ENCODE results near the gene EML6. TPM values are rescaled to one million over a fixed set of nuclear protein-coding genes. Genes with fewer than 3 reads are reported as not detected.

EML6 gene
- total and polyA plus RNA-seq, 4 donors = 0.94 to 5.1 (median 2.0) TPM

GRCh38 chr2:54969940-54970338, 246.5 kb downstream of the EML6 start:
- no peak overlapping the region for H3K27ac ChIP-seq (ENCODE audit: low read depth in 1 of 2, low read length in 1 of 2)
- ATAC-seq (ENCODE audit: insufficient read depth, low FRiP score) = no peak
- peaks cover 0 to 12% (median 1%) of the 10 kb centered on the region in 4 donors for H3K36me3 ChIP-seq (ENCODE audit: control insufficient read depth in 4 of 4, insufficient read depth in 4 of 4, low read length in 4 of 4)

GRCh38 chr2:54975175-54975574, 251.7 kb downstream of the EML6 start:
- WGBS, 2 donors = 91 to 96% methylated on average over 2 of the region's 2 CpGs
- Histone ChIP-seq H3K27ac (ENCODE audit: low read depth in 1 of 2, low read length in 1 of 2) (no peak overlapping the region), H3K36me3 (ENCODE audit: control insufficient read depth in 4 of 4, insufficient read depth in 4 of 4, low read length in 4 of 4) (peaks cover 0 to 7% (median 4%) of the 10 kb centered on the region in 4 donors), H3K9me3 (ENCODE audit: control insufficient read depth in 4 of 4, insufficient read depth in 3 of 4, low read length in 3 of 4) (no peaks in the 10 kb centered on the region), H3K9ac (ENCODE audit: insufficient read depth in 1 of 2, low read length in 2 of 2) (no peak overlapping the region), H3K4me1 (ENCODE audit: control insufficient read depth in 5 of 5, insufficient read depth in 5 of 5, low read length in 5 of 5) (peaks cover under 1 to 24% (median 9%) of the 10 kb centered on the region in 5 donors), H3K27me3 (ENCODE audit: control insufficient read depth in 3 of 3, insufficient read depth in 3 of 3, low read length in 2 of 3) (no peaks in the 10 kb centered on the region), H3K4me3 (no peak overlapping the region)
- no peak for TF ChIP-seq CTCF (IDR thresholded peaks at IDR 0.05; ENCODE audit: control extremely low read depth, extremely low read depth)
- DNase-seq (no peak), ATAC-seq (ENCODE audit: insufficient read depth, low FRiP score) (no peak)

More at GRCh38 chr2:54969940-54970338, 246.5 kb downstream of the EML6 start:
- no peak overlapping the region for H3K9ac ChIP-seq (ENCODE audit: insufficient read depth in 1 of 2, low read length in 2 of 2)
- no peaks in the 10 kb centered on the region for H3K9me3 ChIP-seq (ENCODE audit: control insufficient read depth in 4 of 4, insufficient read depth in 3 of 4, low read length in 3 of 4)
- no peak overlapping the region for H3K4me3 ChIP-seq
- peaks cover 0 to 15% (median 7%) of the 10 kb centered on the region in 5 donors for H3K4me1 ChIP-seq (ENCODE audit: control insufficient read depth in 5 of 5, insufficient read depth in 5 of 5, low read length in 5 of 5)
- no peak for TF ChIP-seq CTCF (IDR thresholded peaks at IDR 0.05; ENCODE audit: control extremely low read depth, extremely low read depth)
- WGBS, 2 donors = 65 to 71% methylated on average over 7 of the region's 7 CpGs
- H3K27me3 ChIP-seq (ENCODE audit: control insufficient read depth in 3 of 3, insufficient read depth in 3 of 3, low read length in 2 of 3) = no peaks in the 10 kb centered on the region
- peak in 2 of 3 donors; percentile 24 to 32 for DNase-seq

GRCh38 chr2:54975598-54976492, 252.4 kb downstream of the EML6 start:
- DNase-seq (no peak), ATAC-seq (ENCODE audit: insufficient read depth, low FRiP score) (no peak)
- no peak for TF ChIP-seq CTCF (IDR thresholded peaks at IDR 0.05; ENCODE audit: control extremely low read depth, extremely low read depth)
- WGBS, 2 donors = 81 to 86% methylated on average over 4 of the region's 4 CpGs
- no peak overlapping the region for H3K4me3 ChIP-seq
- H3K9ac ChIP-seq (ENCODE audit: insufficient read depth in 1 of 2, low read length in 2 of 2) = no peak overlapping the region
- H3K27ac ChIP-seq (ENCODE audit: low read depth in 1 of 2, low read length in 1 of 2) = peak overlapping the region in 1 of 2 donors; percentile 34
- peaks cover 0 to 7% (median 4%) of the 10 kb centered on the region in 4 donors for H3K36me3 ChIP-seq (ENCODE audit: control insufficient read depth in 4 of 4, insufficient read depth in 4 of 4, low read length in 4 of 4)
- H3K9me3 ChIP-seq (ENCODE audit: control insufficient read depth in 4 of 4, insufficient read depth in 3 of 4, low read length in 3 of 4) = no peaks in the 10 kb centered on the region
- H3K27me3 ChIP-seq (ENCODE audit: control insufficient read depth in 3 of 3, insufficient read depth in 3 of 3, low read length in 2 of 3) = no peaks in the 10 kb centered on the region
- peaks cover 0 to 24% (median 9%) of the 10 kb centered on the region in 5 donors for H3K4me1 ChIP-seq (ENCODE audit: control insufficient read depth in 5 of 5, insufficient read depth in 5 of 5, low read length in 5 of 5)
